Stimulated activated CD4-positive, alpha-beta T cell treated with anti-CD3 and anti-CD28 coated beads, Interleukin-1b, Interleukin-23, amount 100 ng/mL, for 24 hours (primary cell): ENCODE results near the gene CCDC187.

Experiments
- DNase-seq, 4 experiments: peaks; one replicate each; pipeline ENCODE4 v3.0.0-alpha.2; 2020; ENCODE audit warnings: low read depth in 4 of 4, low spot score in 1 of 4

The CCDC187 gene

GRCh38 chr9:136339958-136340310 lies 36.0 kb upstream of the CCDC187 start:
- no peak for DNase-seq

GRCh38 chr9:136339173-136339957 lies 35.5 kb upstream of the CCDC187 start:
- DNase-seq: no peak

GRCh38 chr9:136338511-136338910 lies 34.6 kb upstream of the CCDC187 start:
- no peak for DNase-seq

GRCh38 chr9:136337416-136338395 lies 33.8 kb upstream of the CCDC187 start:
- no peak for DNase-seq

GRCh38 chr9:136336881-136337280 lies 33.0 kb upstream of the CCDC187 start:
- no peak for DNase-seq

GRCh38 chr9:136336156-136336870 lies 32.4 kb upstream of the CCDC187 start:
- DNase-seq: no peak

- no peak for DNase-seq
Measured at GRCh38 chr9:136335296-136336155, 31.6 kb upstream of the CCDC187 start.

- no peak for DNase-seq
Measured at GRCh38 chr9:136334541-136334940, 30.6 kb upstream of the CCDC187 start.

GRCh38 chr9:136333486-136333885 lies 29.6 kb upstream of the CCDC187 start:
- no peak for DNase-seq

GRCh38 chr9:136333045-136333444 lies 29.2 kb upstream of the CCDC187 start:
- no peak for DNase-seq

- no peak for DNase-seq
Measured at GRCh38 chr9:136332482-136332983, 28.6 kb upstream of the CCDC187 start.

- DNase-seq: no peak
Measured at GRCh38 chr9:136331556-136332481, 27.9 kb upstream of the CCDC187 start.

- no peak for DNase-seq
Measured at GRCh38 chr9:136331030-136331429, 27.1 kb upstream of the CCDC187 start.

- no peak for DNase-seq
Measured at GRCh38 chr9:136330406-136330990, 26.6 kb upstream of the CCDC187 start.

- DNase-seq: no peak
Measured at GRCh38 chr9:136329636-136330405, 25.9 kb upstream of the CCDC187 start.

- no peak for DNase-seq
Measured at GRCh38 chr9:136329211-136329627, 25.3 kb upstream of the CCDC187 start.

- DNase-seq: no peak
Measured at GRCh38 chr9:136328622-136329041, 24.7 kb upstream of the CCDC187 start.

- DNase-seq: no peak
Measured at GRCh38 chr9:136328011-136328621, 24.2 kb upstream of the CCDC187 start.
